Kidney (tissue), 14 donors: ENCODE results near the gene SPTLC1. TPM values are rescaled to one million over a fixed set of nuclear protein-coding genes. Genes with fewer than 3 reads are reported as not detected.
"Not testable (repeated sequence)": the region's sequence is repeated elsewhere in the genome, so short reads cannot be mapped to it uniquely, and the experiment has no call there.

Experiments
- DNase-seq, 5 donors: peaks; one replicate each; pipeline ENCODE4 v3.0.0-alpha.2; 2013 to 2020
- FAIRE-seq: peaks from 2 replicates; lab custom pipeline; 2012; peaks lifted over from hg19 to GRCh38; lab: Jason Lieb, UNC
- H3K27ac ChIP-seq, 2 donors: one replicate each; pipeline ENCODE4 v1.7.0; 2013; ENCODE audit warnings: low read depth in 2 of 2, low read length in 2 of 2, inconsistent platforms in 1 of 2
- H3K27me3 ChIP-seq: one replicate; pipeline ENCODE4 v1.7.1; 2013; ENCODE audit warnings: low read length, inconsistent platforms; ENCODE audit not compliant: control insufficient read depth, insufficient read depth
- H3K36me3 ChIP-seq, 3 donors: one replicate each; pipeline versions ENCODE4 v1.7.0 to v1.7.1; 2013; ENCODE audit warnings: low read length in 3 of 3, control low read depth in 1 of 3, inconsistent platforms in 1 of 3; ENCODE audit not compliant: insufficient read depth in 3 of 3, control insufficient read depth in 2 of 3
- H3K4me1 ChIP-seq, 3 donors: one replicate each; pipeline versions ENCODE4 v1.7.0 to v1.7.1; 2013; ENCODE audit warnings: low read length in 3 of 3, inconsistent platforms in 1 of 3, low read depth in 1 of 3; ENCODE audit not compliant: control insufficient read depth in 2 of 3, insufficient read depth in 2 of 3
- H3K4me3 ChIP-seq, 3 donors: one replicate each; pipeline versions ENCODE4 v1.7.0 to v1.8.1; 2013; ENCODE audit warnings: low read length in 3 of 3, control low read depth in 1 of 3, inconsistent platforms in 1 of 3
- H3K9ac ChIP-seq, 3 donors: one replicate each; pipeline versions ENCODE4 v1.7.0 to v1.7.1; 2013; ENCODE audit warnings: low read length in 3 of 3, control low read depth in 1 of 3, inconsistent platforms in 1 of 3
- H3K9me3 ChIP-seq, 3 donors: one replicate each; pipeline versions ENCODE4 v1.7.0 to v1.7.1; 2013; ENCODE audit warnings: low read length in 3 of 3, control low read depth in 1 of 3, inconsistent platforms in 1 of 3; ENCODE audit not compliant: control insufficient read depth in 2 of 3, insufficient read depth in 1 of 3
- CTCF ChIP-seq: IDR thresholded peaks from 3 replicates; pipeline ENCODE4 v1.5.1; 2012; ENCODE audit warnings: mild to moderate bottlenecking, moderate library complexity, borderline replicate concordance; ENCODE audit not compliant: insufficient read depth; ENCODE audit errors: extremely low read depth
- intact Hi-C: fragments of 100-400 bp; cut with DNase I; formaldehyde crosslinking; loops from one replicate; pipeline ENCODE4 v1.11.1; 2022
- polyA plus RNA-seq: library from polyadenylated mRNA; stranded (reverse); fragments of 350-450 nt; fragmentation: Illumina TruSeq; extraction: RNeasy Lipid Tissue Mini Kit (QIAGEN cat#74804); gene quantifications from one replicate; pipeline ENCODE4 v1.2.3, GENCODE V29; 2014; ENCODE audit warnings: low read depth, low replicate concordance; ENCODE audit not compliant: insufficient read depth
- total RNA-seq: library from RNA; stranded (reverse); fragmentation: NEBNext Ultra II Directional; extraction: Animal tissue kit (Norgen Biotek cat#: 25700); gene quantifications from one replicate; pipeline ENCODE4 v1.2.1, GENCODE V29; 2021
- donor health status: control.
- donor health status: control.
- donor health status: control.
- donor health status: control.
- donor health status: control.
- donor health status: DM: yes; HTN: yes; CAD: no.
- donor health status: Normal renal cell carcinoma (clear cell type).

The SPTLC1 gene
- total and polyA plus RNA-seq, 2 donors from 2014 or later = 29.4 to 72.2 TPM

- no peak for FAIRE-seq
- H3K27me3 ChIP-seq = no peaks in the 10 kb centered on the region
- DNase-seq = peak; percentile 59 to 74 (median 62)
- no peak overlapping the region for H3K9ac ChIP-seq
- H3K4me3 ChIP-seq = peak overlapping the region; percentile 26 to 48 (median 34)
- no peak for TF ChIP-seq CTCF
- no peaks in the 10 kb centered on the region for H3K9me3 ChIP-seq
- H3K27ac ChIP-seq = no peak overlapping the region
- H3K36me3 ChIP-seq = no peaks in the 10 kb centered on the region
- H3K4me1 ChIP-seq = peaks cover 0 to 14% (median 0%) of the 10 kb centered on the region in 3 donors
- intact Hi-C loops = no loop called here
These were observed 26.2 kb upstream of the SPTLC1 start for GRCh38 chr9:92141144-92142129.

GRCh38 chr9:92140754-92141143 is 25.5 kb upstream of the SPTLC1 start:
- no peak overlapping the region for H3K27ac ChIP-seq
- H3K4me1 ChIP-seq = peaks cover 0 to 14% (median 0%) of the 10 kb centered on the region in 3 donors
- H3K27me3 ChIP-seq = no peaks in the 10 kb centered on the region
- no peak for FAIRE-seq
- no peak for TF ChIP-seq CTCF
- DNase-seq = peak in 1 of 5 donors; percentile 16
- H3K9ac ChIP-seq = no peak overlapping the region
- peak overlapping the region; percentile 26 to 48 (median 34) for H3K4me3 ChIP-seq
- no peaks in the 10 kb centered on the region for H3K36me3 ChIP-seq
- H3K9me3 ChIP-seq = no peaks in the 10 kb centered on the region
- intact Hi-C loops = no loop called here

- intact Hi-C loops = no loop called here
- Histone ChIP-seq H3K9me3 (no peaks in the 10 kb centered on the region), H3K36me3 (no peaks in the 10 kb centered on the region), H3K27me3 (no peaks in the 10 kb centered on the region), H3K4me1 (peaks cover 0 to 14% (median 0%) of the 10 kb centered on the region in 3 donors), H3K27ac (no peak overlapping the region), H3K9ac (no peak overlapping the region), H3K4me3 (peak overlapping the region in 2 of 3 donors; percentile 19 to 48)
- DNase-seq (peak; percentile 82 to 92 (median 87)), FAIRE-seq (no peak)
- peak; percentile 84 for TF ChIP-seq CTCF
These were observed 25.0 kb upstream of the SPTLC1 start for GRCh38 chr9:92140074-92140753.

- not testable (repeated sequence) for FAIRE-seq, H3K36me3 ChIP-seq, H3K9ac ChIP-seq, H3K27ac ChIP-seq, DNase-seq, H3K4me3 ChIP-seq, H3K9me3 ChIP-seq, H3K27me3 ChIP-seq
- intact Hi-C loops = loop anchor here (10.0 kb wide), 1 partner anchor 496 kb away; no protein-coding TSS in a partner anchor
- peaks cover 0 to 17% (median 0%) of the 10 kb centered on the region in 3 donors for H3K4me1 ChIP-seq
These were observed 23.8 kb upstream of the SPTLC1 start for GRCh38 chr9:92138960-92139540.
